Aorta (tissue), 5 donors: Measurements from ENCODE around the gene IRS1. TPM values are rescaled to one million over a fixed set of nuclear protein-coding genes. Genes with fewer than 3 reads are reported as not detected.

ENCODE experiments used
- ATAC-seq: fragments of 200-7000 bp; cut with Tn5 transposase; one replicate; pipeline ENCODE4 v1.9.1; 2022; ENCODE audit warnings: moderate library complexity; ENCODE audit not compliant: low FRiP score
- DNase-seq, 2 donors: peaks; one replicate each; pipeline ENCODE4 v3.0.0-alpha.2; 2020
- H3K27ac ChIP-seq, 2 donors: one replicate each; pipeline ENCODE4 v1.5.1; 2013; ENCODE audit warnings: low read length in 2 of 2, mild to moderate bottlenecking in 2 of 2, moderate library complexity in 2 of 2, control low read depth in 1 of 2, inconsistent platforms in 1 of 2, low read depth in 1 of 2
- H3K27me3 ChIP-seq, 2 donors: one replicate each; pipeline ENCODE4 v1.6.1; 2013; ENCODE audit warnings: control low read depth in 1 of 2, low read length in 1 of 2, mild to moderate bottlenecking in 1 of 2, moderate library complexity in 1 of 2; ENCODE audit not compliant: insufficient read depth in 2 of 2, control insufficient read depth in 1 of 2
- H3K36me3 ChIP-seq, 2 donors: one replicate each; pipeline ENCODE4 v1.6.1; 2013; ENCODE audit warnings: control low read depth in 1 of 2, low read length in 1 of 2, mild to moderate bottlenecking in 1 of 2; ENCODE audit not compliant: insufficient read depth in 2 of 2, control insufficient read depth in 1 of 2
- H3K4me1 ChIP-seq, 2 donors: one replicate each; pipeline ENCODE4 v1.6.1; 2013; ENCODE audit warnings: low read length in 2 of 2, control low read depth in 1 of 2, mild to moderate bottlenecking in 1 of 2, moderate library complexity in 1 of 2; ENCODE audit not compliant: insufficient read depth in 2 of 2, control insufficient read depth in 1 of 2
- H3K4me3 ChIP-seq, 2 donors: one replicate each; pipeline ENCODE4 v1.5.1; 2013; ENCODE audit warnings: low read length in 2 of 2, control low read depth in 1 of 2, mild to moderate bottlenecking in 1 of 2
- H3K9me3 ChIP-seq: one replicate; pipeline ENCODE4 v1.6.1; 2013; ENCODE audit warnings: mild to moderate bottlenecking, low read length; ENCODE audit not compliant: control insufficient read depth
- WGBS, 2 donors: extraction: QIAGEN DNeasy Blood & Tissue Kit; methylation state at CpG; one replicate each; pipeline ENCODE4 v1.1.7; 2013; 5-methylcytosine and 5-hydroxymethylcytosine counted together
- intact Hi-C, 2 donors: fragments of 100-400 bp; cut with DNase I; formaldehyde crosslinking; loops; one replicate each; pipeline versions ENCODE4 v1.14.2 to v1.15.0; 2022
- polyA plus RNA-seq, 2 donors: library from polyadenylated mRNA; stranded (reverse); fragments of 200-250 nt; gene quantifications; one replicate each; pipeline ENCODE4 v1.2.3, GENCODE V29; 2013
- total RNA-seq, 2 donors: library from RNA; stranded (reverse); fragmentation: NEBNext Ultra II Directional; extraction: Animal tissue kit (Norgen Biotek cat#: 25700); gene quantifications; one replicate each; pipeline ENCODE4 v1.2.1, GENCODE V29; 2021
- donor health status: healthy with polysubstance abuse.
- donor health status: Bipolar disorder and iron deficiency.
- donor health status: DM: no; HTN: no; CAD: no.
- donor health status: DM: no; HTN: no; CAD: no.
- donor health status: DM: yes; HTN: yes; CAD: no.

IRS1 gene
- total and polyA plus RNA-seq, 4 donors, result 2.1 to 16.6 (median 8.1) TPM

- Histone ChIP-seq H3K27ac (no peak overlapping the region), H3K4me1 (no peaks in the 10 kb centered on the region), H3K36me3 (no peaks in the 10 kb centered on the region), H3K4me3 (no peak overlapping the region), H3K9me3 (no peaks in the 10 kb centered on the region), H3K27me3 (no peaks in the 10 kb centered on the region)
- DNase-seq (no peak), ATAC-seq (peak; percentile 39)
- WGBS, 2 donors, result 0 to 1% methylated on average over 4 of the region's 4 CpGs
- intact Hi-C loops, result loop anchor here (2.0 to 10.0 kb wide), 6 partner anchors 182 to 1130 kb away; no protein-coding TSS in a partner anchor
Measured at GRCh38 chr2:226802573-226802972, 3.0 kb upstream of the IRS1 start.

DNA sequence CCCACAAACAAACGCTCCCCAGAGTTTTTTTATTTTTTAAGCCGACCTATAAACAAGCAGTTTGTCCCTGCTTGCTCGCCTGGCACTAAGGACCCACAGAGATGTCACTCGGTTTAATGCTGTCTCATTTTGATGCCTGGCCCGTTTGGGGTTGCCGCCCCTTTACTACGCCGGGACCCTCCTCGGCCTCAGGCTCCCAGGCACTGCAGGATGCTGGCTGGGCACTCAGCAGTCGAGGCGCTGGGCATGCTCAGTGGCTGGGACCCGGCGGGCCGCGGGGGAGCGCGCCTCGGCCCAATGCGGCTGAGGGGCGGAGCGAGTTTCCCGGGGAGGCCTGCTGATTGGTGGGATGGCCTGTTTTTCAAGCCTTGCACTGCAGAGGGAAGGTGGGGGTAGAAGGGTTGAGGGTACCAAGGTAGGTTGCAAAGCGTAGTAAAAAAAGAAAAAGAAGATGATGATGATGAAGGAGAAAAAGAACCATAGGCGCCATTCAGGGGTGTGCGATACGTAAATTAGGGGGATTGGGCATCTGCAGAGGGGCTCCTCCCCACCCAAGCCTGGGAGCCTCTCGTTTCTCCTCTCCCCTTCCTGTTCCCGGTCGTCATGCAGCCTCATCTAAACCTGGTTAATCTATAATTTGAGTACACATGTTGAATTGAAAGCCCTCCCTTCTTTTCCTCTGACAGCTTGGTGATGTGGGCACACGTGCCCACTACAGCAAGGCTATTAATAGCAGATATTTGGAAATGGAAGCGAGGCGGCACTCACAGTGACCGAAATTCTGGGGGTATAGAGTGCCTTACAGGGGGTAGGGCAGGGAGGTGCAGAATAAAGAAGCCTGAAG is 1.5 kb upstream of the IRS1 start:
- DNase-seq (peak; percentile 88 to 95), ATAC-seq (peak; percentile 79)
- no peaks in the 10 kb centered on the region for H3K27me3 ChIP-seq
- WGBS, 2 donors, result 1 to 2% methylated on average over 33 of the region's 33 CpGs
- H3K4me1 ChIP-seq, result no peaks in the 10 kb centered on the region
- H3K4me3 ChIP-seq, result peak overlapping the region; percentile 24 to 48
- no peaks in the 10 kb centered on the region for H3K36me3 ChIP-seq
- intact Hi-C loops, result loop anchor here (5.0 to 10.0 kb wide), 4 partner anchors 186 to 1129 kb away; no protein-coding TSS in a partner anchor
- no peaks in the 10 kb centered on the region for H3K9me3 ChIP-seq
- peak overlapping the region; percentile 51 to 87 for H3K27ac ChIP-seq

DNA sequence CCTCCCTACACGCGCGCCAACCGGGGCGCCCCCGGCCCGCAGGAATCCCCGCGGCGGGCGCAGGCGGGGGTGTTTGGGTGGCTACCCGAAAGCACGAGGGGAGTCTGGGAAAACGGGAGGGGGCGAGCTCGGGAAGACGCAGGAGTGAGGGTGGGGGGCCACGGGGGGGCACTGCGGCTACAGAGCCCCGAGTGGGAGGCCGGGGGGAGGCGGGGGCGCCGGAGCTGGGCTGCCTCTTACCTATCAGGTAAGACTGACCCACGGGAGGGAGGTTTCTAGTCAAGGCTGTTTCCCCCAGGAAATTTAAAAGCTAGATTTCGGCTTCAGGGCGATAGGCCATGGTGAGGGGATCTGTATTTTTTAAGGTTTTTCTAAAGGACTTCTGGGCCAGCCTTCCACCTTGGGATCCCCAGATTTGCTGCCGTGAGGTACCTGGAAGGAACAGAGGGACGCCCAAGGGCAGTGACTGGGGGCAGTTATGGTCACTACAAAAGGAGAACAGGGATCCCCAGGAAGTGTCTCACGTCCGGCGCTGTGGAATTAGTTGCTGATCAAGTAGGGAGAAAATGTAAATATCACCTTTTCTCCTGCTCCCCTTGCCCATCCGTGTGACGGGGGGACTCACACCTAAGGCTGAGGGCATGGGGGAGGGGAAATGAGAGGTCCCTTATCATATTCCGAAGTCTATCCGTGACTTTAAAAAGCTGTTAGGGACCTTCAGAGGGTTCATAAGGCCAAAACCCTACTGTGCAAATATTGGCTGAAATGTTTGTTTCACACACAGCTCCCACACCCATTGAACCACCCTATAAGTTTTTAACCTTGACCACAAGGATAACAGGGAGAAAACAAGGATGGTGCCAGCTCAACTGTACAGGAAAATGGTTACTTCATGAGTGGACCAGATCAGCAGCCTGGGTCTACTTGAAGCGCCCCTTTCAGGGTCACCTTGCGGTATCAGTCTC is 638 bp upstream of the IRS1 start:
- H3K4me3 ChIP-seq, result peak overlapping the region; percentile 48 to 79
- no peaks in the 10 kb centered on the region for H3K9me3 ChIP-seq
- intact Hi-C loops, result loop anchor here (2.0 to 10.0 kb wide), 9 partner anchors 38 to 1128 kb away; no protein-coding TSS in a partner anchor
- H3K4me1 ChIP-seq, result no peaks in the 10 kb centered on the region
- WGBS, 2 donors, result 2% methylated on average over 29 to 39 of the region's 39 CpGs
- ATAC-seq, result no peak
- peak in 1 of 2 donors; percentile 62 for DNase-seq
- peak overlapping the region; percentile 78 to 87 for H3K27ac ChIP-seq
- H3K27me3 ChIP-seq, result no peaks in the 10 kb centered on the region
- H3K36me3 ChIP-seq, result no peaks in the 10 kb centered on the region

DNA sequence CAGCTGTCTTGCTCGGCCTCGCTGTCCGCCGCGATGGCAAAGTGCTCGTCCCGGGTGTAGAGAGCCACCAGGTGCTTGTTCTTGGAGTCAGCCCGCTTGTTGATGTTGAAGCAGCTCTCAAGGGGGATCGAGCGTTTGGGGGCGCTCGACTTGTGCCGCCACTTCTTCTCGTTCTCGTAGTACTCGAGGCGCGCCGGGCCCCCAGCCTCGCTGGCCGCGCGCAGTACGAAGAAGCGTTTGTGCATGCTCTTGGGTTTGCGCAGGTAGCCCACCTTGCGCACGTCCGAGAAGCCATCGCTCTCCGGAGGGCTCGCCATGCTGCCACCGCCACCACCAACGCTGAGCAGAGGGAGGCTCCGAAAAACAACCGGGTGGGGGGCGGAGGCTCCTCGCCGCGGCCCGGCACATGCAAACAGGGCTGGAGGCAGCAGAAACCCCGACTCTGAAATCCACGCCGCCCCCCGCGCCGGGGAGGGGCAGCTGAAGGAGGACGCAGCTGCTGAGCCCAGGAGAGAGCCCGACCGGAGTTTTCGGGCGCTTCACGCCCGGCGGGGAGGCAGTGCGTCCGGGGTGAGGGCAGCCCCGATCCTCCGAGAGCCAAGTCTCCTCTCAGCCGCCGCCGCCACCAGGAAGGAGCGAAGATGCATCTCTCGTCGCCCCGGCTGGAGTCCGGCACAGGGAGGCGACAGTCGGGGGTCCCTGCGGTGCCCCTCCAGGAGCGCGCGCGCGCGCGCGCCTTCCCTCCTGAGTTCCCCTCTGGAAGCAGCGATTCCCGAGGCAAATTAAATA is 1.0 kb downstream of the IRS1 start:
- H3K9me3 ChIP-seq, result no peaks in the 10 kb centered on the region
- H3K27ac ChIP-seq, result peak overlapping the region; percentile 54 to 71
- no peaks in the 10 kb centered on the region for H3K4me1 ChIP-seq
- DNase-seq (peak in 1 of 2 donors; percentile 64), ATAC-seq (peak; percentile 34)
- intact Hi-C loops, result loop anchor here (2.0 to 10.0 kb wide), 5 partner anchors 36 to 322 kb away; no protein-coding TSS in a partner anchor
- H3K4me3 ChIP-seq, result peak overlapping the region; percentile 48 to 79
- no peaks in the 10 kb centered on the region for H3K27me3 ChIP-seq
- no peaks in the 10 kb centered on the region for H3K36me3 ChIP-seq
- 7 to 9% methylated on average over 80 of the region's 80 CpGs for WGBS, 2 donors

DNA sequence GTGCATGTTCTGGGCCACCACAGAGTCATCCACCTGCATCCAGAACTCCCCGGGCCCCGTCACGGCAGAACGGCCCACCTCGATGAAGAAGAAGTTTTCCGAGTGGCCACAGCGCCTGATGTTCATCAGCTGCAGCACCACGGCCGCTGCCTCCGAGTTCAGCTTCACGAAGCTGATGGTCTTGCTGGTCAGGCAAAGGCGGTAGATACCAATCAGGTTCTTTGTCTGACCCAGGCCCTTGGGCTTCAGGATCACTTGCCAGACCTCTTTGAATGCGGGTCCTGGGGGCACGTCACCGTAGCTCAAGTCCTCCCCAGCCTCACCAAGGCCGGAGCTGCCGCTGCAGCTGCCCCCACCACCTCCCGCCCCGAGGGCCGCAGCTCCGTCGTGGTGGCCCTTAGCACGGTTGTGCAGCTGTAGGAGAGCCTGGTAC is 1.6 kb downstream of the IRS1 start:
- no peaks in the 10 kb centered on the region for H3K27me3 ChIP-seq
- WGBS, 2 donors, result 84 to 87% methylated on average over 23 of the region's 23 CpGs
- ATAC-seq, result no peak
- intact Hi-C loops, result loop anchor here (2.0 to 10.0 kb wide), 5 partner anchors 36 to 321 kb away; no protein-coding TSS in a partner anchor
- peak in 1 of 2 donors; percentile 52 for DNase-seq
- H3K9me3 ChIP-seq, result no peaks in the 10 kb centered on the region
- H3K27ac ChIP-seq, result peak overlapping the region in 1 of 2 donors; percentile 71
- peak overlapping the region; percentile 48 to 79 for H3K4me3 ChIP-seq
- H3K4me1 ChIP-seq, result no peaks in the 10 kb centered on the region
- no peaks in the 10 kb centered on the region for H3K36me3 ChIP-seq

- no peaks in the 10 kb centered on the region for H3K9me3 ChIP-seq
- no peak overlapping the region for H3K27ac ChIP-seq
- DNase-seq, result peak; percentile 49 to 77
- no peak overlapping the region for H3K4me3 ChIP-seq
- WGBS, 2 donors, result 98 to 99% methylated on average over 50 of the region's 50 CpGs
- no peaks in the 10 kb centered on the region for H3K36me3 ChIP-seq
- no peaks in the 10 kb centered on the region for H3K27me3 ChIP-seq
- no peaks in the 10 kb centered on the region for H3K4me1 ChIP-seq
- no peak for ATAC-seq
- intact Hi-C loops, result loop anchor here (5.0 to 10.0 kb wide), 4 partner anchors 35 to 320 kb away; no protein-coding TSS in a partner anchor
Measured at GRCh38 chr2:226797289-226797988, 2.2 kb downstream of the IRS1 start.

- DNase-seq, result peak in 1 of 2 donors; percentile 44
- ATAC-seq, result no peak
- H3K9me3 ChIP-seq, result no peaks in the 10 kb centered on the region
- no peak overlapping the region for H3K27ac ChIP-seq
- WGBS, 2 donors, result 88 to 89% methylated on average over 17 of the region's 17 CpGs
- H3K4me1 ChIP-seq, result peaks cover 0 to 2% of the 10 kb centered on the region in 2 donors
- no peak overlapping the region for H3K4me3 ChIP-seq
- no peaks in the 10 kb centered on the region for H3K27me3 ChIP-seq
- intact Hi-C loops, result loop anchor here (5.0 to 10.0 kb wide), 4 partner anchors 35 to 320 kb away; no protein-coding TSS in a partner anchor
- H3K36me3 ChIP-seq, result no peaks in the 10 kb centered on the region
Measured at GRCh38 chr2:226796840-226797288, 2.8 kb downstream of the IRS1 start.
